OCI-LY1 (cell line): ENCODE data around the gene AP1M1.

Experiments
- H2AFZ ChIP-seq: fragments of 200-600 bp; sonication (generic), shearing (Covaris generic); 2 replicates; pipeline ENCODE4 v1.6.0; 2014; ENCODE audit warnings: antibody characterized with exemption, mild to moderate bottlenecking, low read length
- H3F3A ChIP-seq: fragments of 200-600 bp; sonication (generic), shearing (Covaris generic); 2 replicates; pipeline ENCODE4 v1.6.0; 2014; ENCODE audit warnings: mild to moderate bottlenecking, antibody characterized with exemption, low read length, moderate library complexity; ENCODE audit not compliant: insufficient read depth
- H3K27ac ChIP-seq: fragments of 200-600 bp; sonication (generic); 2 replicates; pipeline ENCODE4 v1.5.1; 2014; ENCODE audit warnings: low read length, mixed run types, mild to moderate bottlenecking, low read depth; ENCODE audit not compliant: poor library complexity, severe bottlenecking
- H3K27me3 ChIP-seq: fragments of 200-600 bp; sonication (generic); 2 replicates; pipeline ENCODE4 v1.6.0; 2014; ENCODE audit warnings: antibody characterized with exemption, mild to moderate bottlenecking, low read length, moderate library complexity; ENCODE audit not compliant: insufficient read depth
- H3K36me3 ChIP-seq: fragments of 200-600 bp; sonication (generic); 2 replicates; pipeline ENCODE4 v1.6.1; 2014; ENCODE audit warnings: mild to moderate bottlenecking, antibody characterized with exemption, low read length, moderate library complexity, mixed read lengths; ENCODE audit not compliant: insufficient read depth
- H3K4me1 ChIP-seq: fragments of 200-600 bp; sonication (generic); 2 replicates; pipeline ENCODE4 v1.5.1; 2014; ENCODE audit warnings: mild to moderate bottlenecking, low read length, moderate library complexity; ENCODE audit not compliant: insufficient read depth, severe bottlenecking
- H3K4me2 ChIP-seq: fragments of 200-600 bp; sonication (generic), shearing (Covaris generic); 2 replicates; pipeline ENCODE4 v1.6.1; 2014; ENCODE audit warnings: low read length
- H3K4me3 ChIP-seq: fragments of 200-600 bp; sonication (generic); 2 replicates; pipeline ENCODE4 v1.5.1; 2014; ENCODE audit warnings: low read length, low read depth, mild to moderate bottlenecking, mixed read lengths; ENCODE audit not compliant: poor library complexity, severe bottlenecking
- H3K79me2 ChIP-seq: fragments of 200-600 bp; shearing (Covaris generic); 2 replicates; pipeline ENCODE4 v1.6.1; 2016; ENCODE audit warnings: mixed run types, low read length, mixed read lengths; ENCODE audit not compliant: insufficient read depth
- H3K9ac ChIP-seq: fragments of 200-600 bp; sonication (generic), shearing (Covaris generic); 2 replicates; pipeline ENCODE4 v1.6.1; 2014; ENCODE audit warnings: mild to moderate bottlenecking, low read length, mixed read lengths
- H3K9me2 ChIP-seq: fragments of 200-600 bp; sonication (generic), shearing (Covaris generic); 2 replicates; pipeline ENCODE4 v1.6.1; 2014; ENCODE audit warnings: low read depth, mild to moderate bottlenecking, low read length, mixed read lengths
- H3K9me3 ChIP-seq: fragments of 200-600 bp; shearing (Covaris generic); 2 replicates; pipeline ENCODE4 v1.6.1; 2014; ENCODE audit warnings: low read length, mixed read lengths
- H4K20me1 ChIP-seq: fragments of 200-600 bp; sonication (generic), shearing (Covaris generic); 2 replicates; pipeline ENCODE4 v1.6.0; 2016; ENCODE audit warnings: mild to moderate bottlenecking, low read length; ENCODE audit not compliant: insufficient read depth
- EZH2 ChIP-seq: fragments of 200-600 bp; sonication (generic), shearing (Covaris generic); IDR thresholded peaks from 2 replicates; pipeline ENCODE4 v1.8.0; 2017; ENCODE audit warnings: borderline replicate concordance, mixed run types, mild to moderate bottlenecking, antibody characterized with exemption, low read length, moderate library complexity, mixed read lengths
- TF ChIP-seq, protein P1 (sequence below): fragments of 200-600 bp; sonication (generic), shearing (Covaris generic); IDR thresholded peaks from 2 replicates; pipeline ENCODE4 v1.5.1; 2017; ENCODE audit warnings: mild to moderate bottlenecking, antibody characterized with exemption, low read length, moderate library complexity, mixed read lengths

Gene AP1M1

DNA sequence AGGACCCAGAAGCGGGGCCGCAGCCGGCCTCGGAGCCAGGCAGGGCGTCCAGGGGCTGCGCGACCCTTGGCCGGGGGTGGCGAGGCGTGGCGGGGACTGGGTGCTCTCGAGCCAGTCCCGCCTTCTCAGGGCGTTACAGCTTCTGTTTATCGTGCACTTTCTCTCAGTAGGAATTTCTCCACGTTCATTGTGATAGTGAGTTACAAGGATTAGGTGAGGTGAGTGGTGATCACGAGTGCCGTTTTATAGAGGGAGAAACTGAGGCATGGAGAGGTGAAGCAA is 600 bp downstream of the AP1M1 start:
- no peak overlapping the region for H3K27ac ChIP-seq
- peak overlapping the region; percentile 75 for H3K4me2 ChIP-seq
- no peaks in the 10 kb centered on the region for H4K20me1 ChIP-seq
- H3F3A ChIP-seq: no peaks in the 10 kb centered on the region
- peaks cover 12% of the 10 kb centered on the region; the same call in 1 of the 2 replicates for H3K36me3 ChIP-seq
- no peaks in the 10 kb centered on the region for H3K9me2 ChIP-seq
- H3K4me1 ChIP-seq: peaks cover 32% of the 10 kb centered on the region
- peak overlapping the region; percentile 70 for H3K9ac ChIP-seq
- no peaks in the 10 kb centered on the region for H3K27me3 ChIP-seq
- no peaks in the 10 kb centered on the region for H3K9me3 ChIP-seq
- H3K79me2 ChIP-seq: peaks cover 10% of the 10 kb centered on the region
- TF ChIP-seq, protein P1, sequence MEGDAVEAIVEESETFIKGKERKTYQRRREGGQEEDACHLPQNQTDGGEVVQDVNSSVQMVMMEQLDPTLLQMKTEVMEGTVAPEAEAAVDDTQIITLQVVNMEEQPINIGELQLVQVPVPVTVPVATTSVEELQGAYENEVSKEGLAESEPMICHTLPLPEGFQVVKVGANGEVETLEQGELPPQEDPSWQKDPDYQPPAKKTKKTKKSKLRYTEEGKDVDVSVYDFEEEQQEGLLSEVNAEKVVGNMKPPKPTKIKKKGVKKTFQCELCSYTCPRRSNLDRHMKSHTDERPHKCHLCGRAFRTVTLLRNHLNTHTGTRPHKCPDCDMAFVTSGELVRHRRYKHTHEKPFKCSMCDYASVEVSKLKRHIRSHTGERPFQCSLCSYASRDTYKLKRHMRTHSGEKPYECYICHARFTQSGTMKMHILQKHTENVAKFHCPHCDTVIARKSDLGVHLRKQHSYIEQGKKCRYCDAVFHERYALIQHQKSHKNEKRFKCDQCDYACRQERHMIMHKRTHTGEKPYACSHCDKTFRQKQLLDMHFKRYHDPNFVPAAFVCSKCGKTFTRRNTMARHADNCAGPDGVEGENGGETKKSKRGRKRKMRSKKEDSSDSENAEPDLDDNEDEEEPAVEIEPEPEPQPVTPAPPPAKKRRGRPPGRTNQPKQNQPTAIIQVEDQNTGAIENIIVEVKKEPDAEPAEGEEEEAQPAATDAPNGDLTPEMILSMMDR: no peak
- no peak for TF ChIP-seq EZH2
- H2AFZ ChIP-seq: no peak overlapping the region
- H3K4me3 ChIP-seq: peak overlapping the region; percentile 89

DNA sequence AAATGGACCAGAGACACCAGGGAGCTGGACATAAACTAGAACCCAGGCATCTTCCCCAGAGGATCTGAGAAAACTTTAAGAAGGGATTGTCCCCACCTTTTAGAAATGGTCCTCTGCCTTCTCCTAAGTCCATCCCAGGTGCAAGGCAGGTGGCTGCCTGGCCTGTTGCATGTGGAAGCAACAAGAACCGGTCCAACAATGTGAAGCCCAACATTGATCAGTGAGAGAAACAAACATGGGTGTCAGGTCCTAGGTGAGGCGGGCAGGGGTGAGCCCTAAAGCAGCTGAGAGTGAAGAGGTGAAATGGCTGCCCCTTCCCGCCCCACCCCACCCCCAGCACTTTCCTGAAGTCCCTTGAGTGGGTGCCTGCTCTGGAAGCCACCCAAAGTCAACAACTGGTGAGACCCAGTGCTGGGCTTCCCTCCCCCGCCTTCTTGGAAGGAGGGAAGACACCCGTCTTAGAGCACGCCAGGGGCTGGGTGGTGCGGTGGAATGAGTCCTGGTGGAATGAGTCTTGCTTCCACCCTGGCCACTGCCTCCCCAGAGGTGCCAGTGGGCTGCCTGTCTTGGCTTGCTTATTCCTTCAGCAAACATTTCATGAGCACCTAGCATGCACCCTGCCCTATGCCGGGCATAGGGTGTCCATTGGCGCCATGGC is 1.7 kb downstream of the AP1M1 start:
- TF ChIP-seq, protein P1: no peak
- TF ChIP-seq EZH2: no peak
- no peaks in the 10 kb centered on the region for H4K20me1 ChIP-seq

DNA sequence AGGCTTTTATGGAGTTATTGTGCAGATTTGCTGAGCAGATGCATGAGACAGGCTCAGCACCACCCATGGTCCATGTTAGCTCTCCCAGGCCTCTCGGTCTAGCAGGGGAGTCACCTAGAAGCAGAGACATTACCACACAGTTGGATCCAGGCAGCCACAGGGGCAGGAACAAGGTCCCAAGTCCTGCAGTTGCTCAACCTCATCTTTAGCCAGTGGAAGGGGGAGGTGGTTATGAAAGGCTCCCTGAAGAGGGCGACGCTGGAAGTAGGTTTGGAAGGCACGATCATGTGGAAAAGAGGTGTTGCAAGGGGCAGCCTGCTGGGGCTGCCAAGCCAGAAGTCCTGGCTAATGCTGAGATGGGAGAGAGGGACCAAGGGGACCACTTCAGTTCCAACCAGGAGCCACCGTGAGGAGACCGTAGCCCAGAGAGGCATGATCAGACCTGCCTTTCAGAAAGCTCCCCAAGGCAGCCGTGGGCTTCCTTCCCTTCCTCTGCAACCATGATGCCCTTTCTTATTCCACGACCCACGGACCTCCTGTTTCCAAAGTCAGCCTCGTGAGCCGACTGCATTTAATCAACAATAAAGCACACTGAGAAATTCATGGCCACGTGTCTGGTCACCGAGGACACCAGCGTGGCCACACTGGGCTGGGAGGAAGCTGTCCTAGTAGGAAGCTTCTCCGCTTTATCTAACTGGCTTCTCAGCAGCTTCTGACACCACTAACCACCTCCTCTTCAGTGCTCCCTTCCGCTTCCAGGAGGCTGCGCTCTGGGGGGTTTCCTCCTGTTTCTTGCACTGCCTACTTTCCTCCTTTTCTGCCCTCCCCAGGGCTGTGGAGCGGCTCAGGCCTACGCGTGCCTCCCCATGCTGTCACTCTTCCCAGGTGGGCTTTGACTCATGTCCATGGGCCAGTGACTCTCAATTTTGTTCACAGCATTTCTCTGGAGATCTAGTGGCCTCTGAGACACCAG is 2.6 kb downstream of the AP1M1 start:
- no peaks in the 10 kb centered on the region for H4K20me1 ChIP-seq
- TF ChIP-seq, protein P1: no peak
- TF ChIP-seq EZH2: no peak
- H3K9me3 ChIP-seq: no peaks in the 10 kb centered on the region
- no peaks in the 10 kb centered on the region for H3K9me2 ChIP-seq
- H3K4me2 ChIP-seq: peak overlapping the region; percentile 6; the same call in 1 of the 2 replicates
- H3K9ac ChIP-seq: no peak overlapping the region
- peaks cover 32% of the 10 kb centered on the region for H3K4me1 ChIP-seq
- H3K36me3 ChIP-seq: peaks cover 25% of the 10 kb centered on the region
- no peaks in the 10 kb centered on the region for H3K27me3 ChIP-seq
- H2AFZ ChIP-seq: no peak overlapping the region
- H3F3A ChIP-seq: no peaks in the 10 kb centered on the region
- no peak overlapping the region for H3K4me3 ChIP-seq
- H3K27ac ChIP-seq: no peak overlapping the region
- peaks cover 10% of the 10 kb centered on the region for H3K79me2 ChIP-seq

More for the DNA sequence above, 1.7 kb downstream of the AP1M1 start:
- Histone ChIP-seq H3K9me3 (no peaks in the 10 kb centered on the region), H3K9ac (no peak overlapping the region; the same call in 1 of the 2 replicates), H3K36me3 (peaks cover 21% of the 10 kb centered on the region; the same call in 1 of the 2 replicates), H2AFZ (no peak overlapping the region), H3K27me3 (no peaks in the 10 kb centered on the region), H3K4me2 (peak overlapping the region; percentile 75), H3K79me2 (peaks cover 10% of the 10 kb centered on the region), H3F3A (no peaks in the 10 kb centered on the region), H3K4me1 (peaks cover 32% of the 10 kb centered on the region), H3K9me2 (no peaks in the 10 kb centered on the region), H3K27ac (no peak overlapping the region), H3K4me3 (peak overlapping the region; percentile 89)
